NCI-H2171 (cell line): Measurements from ENCODE around the gene GRIK2.

Experiments
- DNase-seq: peaks from one replicate; lab custom pipeline; 2025; lab: John Stamatoyannopoulos, UW

GRIK2 gene

GRCh38 chr6:101719521-101719920, 326.0 kb downstream of the GRIK2 start:
- DNase-seq = no peak

- no peak for DNase-seq
Observed at GRCh38 chr6:101722471-101722870, 329.0 kb downstream of the GRIK2 start.

- no peak for DNase-seq
Observed at GRCh38 chr6:101722991-101723579, 329.6 kb downstream of the GRIK2 start.

- DNase-seq = no peak
Observed at GRCh38 chr6:101728388-101728787, 334.9 kb downstream of the GRIK2 start.

- no peak for DNase-seq
Observed at GRCh38 chr6:101728956-101729355, 335.4 kb downstream of the GRIK2 start.

GRCh38 chr6:101730954-101731353, 337.4 kb downstream of the GRIK2 start:
- DNase-seq = no peak

GRCh38 chr6:101733899-101734298, 340.4 kb downstream of the GRIK2 start:
- no peak for DNase-seq

- DNase-seq = no peak
Observed at GRCh38 chr6:101738481-101738880, 345.0 kb downstream of the GRIK2 start.

- no peak for DNase-seq
Observed at GRCh38 chr6:101740631-101741030, 347.1 kb downstream of the GRIK2 start.

- DNase-seq = no peak
Observed at GRCh38 chr6:101741474-101742171, 348.1 kb downstream of the GRIK2 start.

- DNase-seq = no peak
Observed at GRCh38 chr6:101747160-101747559, 353.7 kb downstream of the GRIK2 start.

GRCh38 chr6:101747716-101748115, 354.2 kb downstream of the GRIK2 start:
- no peak for DNase-seq

GRCh38 chr6:101755931-101756330, 362.4 kb downstream of the GRIK2 start:
- no peak for DNase-seq

GRCh38 chr6:101758368-101758767, 364.9 kb downstream of the GRIK2 start:
- DNase-seq = no peak

GRCh38 chr6:101760843-101761621, 367.5 kb downstream of the GRIK2 start:
- DNase-seq = no peak

- DNase-seq = no peak
Observed at GRCh38 chr6:101762851-101763250, 369.3 kb downstream of the GRIK2 start.

GRCh38 chr6:101765281-101765680, 371.8 kb downstream of the GRIK2 start:
- DNase-seq = no peak

- no peak for DNase-seq
Observed at GRCh38 chr6:101770116-101770515, 376.6 kb downstream of the GRIK2 start.

GRCh38 chr6:101776919-101777350, 383.4 kb downstream of the GRIK2 start:
- no peak for DNase-seq

- DNase-seq = no peak
Observed at GRCh38 chr6:101777646-101778045, 384.1 kb downstream of the GRIK2 start.

GRCh38 chr6:101779051-101779844, 385.7 kb downstream of the GRIK2 start:
- DNase-seq = no peak

- DNase-seq = no peak
Observed at GRCh38 chr6:101783287-101783686, 389.8 kb downstream of the GRIK2 start.
